GM19372 (cell line): Measurements from ENCODE around the gene SAMD5.
"Not testable (repeated sequence)": the region's sequence is repeated elsewhere in the genome, so short reads cannot be mapped to it uniquely, and the experiment has no call there.

Experiments used
- ATAC-seq: cut with Tn5 transposase; IDR thresholded peaks from one replicate; pipeline ENCODE4 v1.9.1; 2021; ENCODE audit warnings: mild to moderate bottlenecking, low read depth, moderate library complexity; ENCODE audit not compliant: unreplicated experiment

Gene SAMD5

DNA sequence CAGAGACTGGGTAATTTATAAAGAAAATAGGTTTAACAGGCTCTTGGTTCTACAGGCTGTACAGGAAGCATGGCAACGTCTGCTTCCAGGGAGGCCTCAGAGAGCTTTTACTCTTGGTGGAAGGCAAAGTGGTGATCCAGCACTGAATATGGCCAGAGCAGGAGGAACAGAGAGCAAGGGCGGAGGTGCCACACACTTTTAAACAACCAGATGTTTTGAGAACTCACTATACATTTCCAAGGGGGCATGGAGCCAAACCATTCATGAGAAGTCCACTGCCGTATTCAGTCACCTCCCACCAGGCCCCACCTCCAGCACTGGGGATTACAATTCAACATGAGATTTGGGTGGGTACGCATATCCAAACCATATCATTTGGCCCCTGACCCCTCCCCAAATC lies 18.7 kb downstream of the SAMD5 start:
- ATAC-seq: no peak

DNA sequence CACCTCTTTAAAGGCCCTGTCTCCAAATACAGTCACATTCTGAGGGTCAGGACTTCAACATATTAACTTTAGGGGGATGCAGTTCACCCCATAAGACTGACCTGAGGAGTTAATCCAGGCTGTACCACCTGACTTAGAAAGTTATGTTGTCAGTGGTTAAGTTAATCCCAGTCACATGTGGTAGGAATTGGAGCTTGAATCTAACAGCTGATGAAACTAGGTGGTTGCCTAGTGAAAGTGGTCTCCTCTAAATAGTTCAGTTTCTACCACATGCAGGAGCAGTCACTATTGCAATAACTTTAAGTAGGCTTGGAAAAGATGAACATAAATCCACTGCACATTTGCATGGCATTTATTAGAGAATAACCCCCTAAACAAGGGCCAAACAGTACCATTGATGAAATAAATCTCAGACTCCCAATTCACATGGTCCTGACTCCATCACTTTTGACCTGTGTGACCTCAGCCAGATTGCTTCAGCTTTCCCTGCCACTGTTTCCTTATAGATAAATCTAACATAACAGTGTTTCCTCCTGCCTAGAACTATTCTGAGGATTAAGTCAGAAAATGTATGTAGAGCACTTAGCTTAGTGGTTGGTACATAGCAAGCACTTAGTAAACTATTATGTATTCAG lies 20.1 kb downstream of the SAMD5 start:
- no peak for ATAC-seq

DNA sequence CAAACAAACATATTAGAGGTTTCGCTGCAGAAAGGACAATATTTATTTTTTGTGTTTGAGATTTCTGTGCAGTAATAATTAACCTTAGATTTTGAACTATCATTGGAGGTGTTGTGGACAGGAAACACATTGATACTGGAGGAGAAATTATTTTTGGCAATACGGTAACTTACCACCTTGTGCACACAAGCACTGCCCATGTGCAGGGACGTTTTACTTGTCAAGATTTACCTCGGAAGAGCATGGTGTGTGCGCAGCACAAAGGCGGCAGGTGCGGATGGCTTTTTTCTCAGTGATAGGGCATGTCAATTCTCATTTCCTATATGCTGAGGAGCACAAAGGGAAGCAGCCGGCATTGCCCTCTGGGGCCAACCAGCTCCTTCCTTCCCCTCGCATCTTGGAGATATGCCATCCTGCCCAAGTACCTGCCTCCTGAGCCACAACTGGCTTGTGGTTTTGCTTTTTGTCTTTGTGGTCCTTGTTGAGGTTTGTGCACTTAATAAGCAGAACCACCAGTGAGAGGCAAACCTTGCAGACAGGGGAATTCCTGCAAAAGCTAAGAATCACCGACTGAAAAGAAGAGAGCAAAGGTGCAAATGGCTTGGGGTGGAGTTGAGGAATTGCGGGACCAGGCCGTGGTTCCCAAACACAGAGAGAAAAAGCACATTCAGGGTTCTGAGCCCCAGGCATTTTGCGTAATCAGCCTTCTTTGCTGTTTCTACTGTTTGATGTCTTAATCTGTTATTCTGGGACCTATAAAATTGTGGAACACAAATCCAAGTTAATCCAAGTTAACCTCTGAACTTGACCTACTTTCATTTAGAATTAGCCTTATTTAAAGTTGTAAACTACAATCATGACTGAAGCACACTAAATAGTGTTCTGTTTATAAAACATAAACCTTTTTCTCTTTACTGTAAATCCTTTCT lies 21.9 kb downstream of the SAMD5 start:
- ATAC-seq: no peak

DNA sequence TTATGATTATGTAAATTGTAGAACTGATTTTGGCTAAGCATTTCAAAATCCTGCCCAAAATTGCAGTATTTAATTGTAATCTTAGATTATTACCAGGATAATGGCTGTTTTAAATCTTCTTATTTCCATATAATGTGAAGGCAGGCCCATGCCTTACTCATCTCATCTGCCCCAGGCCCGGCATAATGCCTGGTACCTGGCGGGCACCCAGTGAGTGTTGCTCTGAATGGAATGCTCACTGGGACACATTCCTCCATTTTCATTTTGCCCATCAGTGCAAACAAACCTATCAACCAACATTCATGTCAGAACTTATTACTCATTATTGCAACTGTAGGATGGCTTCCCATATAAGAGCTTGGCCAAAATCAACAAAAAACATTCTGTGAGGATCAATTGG lies 22.8 kb downstream of the SAMD5 start:
- ATAC-seq: no peak

DNA sequence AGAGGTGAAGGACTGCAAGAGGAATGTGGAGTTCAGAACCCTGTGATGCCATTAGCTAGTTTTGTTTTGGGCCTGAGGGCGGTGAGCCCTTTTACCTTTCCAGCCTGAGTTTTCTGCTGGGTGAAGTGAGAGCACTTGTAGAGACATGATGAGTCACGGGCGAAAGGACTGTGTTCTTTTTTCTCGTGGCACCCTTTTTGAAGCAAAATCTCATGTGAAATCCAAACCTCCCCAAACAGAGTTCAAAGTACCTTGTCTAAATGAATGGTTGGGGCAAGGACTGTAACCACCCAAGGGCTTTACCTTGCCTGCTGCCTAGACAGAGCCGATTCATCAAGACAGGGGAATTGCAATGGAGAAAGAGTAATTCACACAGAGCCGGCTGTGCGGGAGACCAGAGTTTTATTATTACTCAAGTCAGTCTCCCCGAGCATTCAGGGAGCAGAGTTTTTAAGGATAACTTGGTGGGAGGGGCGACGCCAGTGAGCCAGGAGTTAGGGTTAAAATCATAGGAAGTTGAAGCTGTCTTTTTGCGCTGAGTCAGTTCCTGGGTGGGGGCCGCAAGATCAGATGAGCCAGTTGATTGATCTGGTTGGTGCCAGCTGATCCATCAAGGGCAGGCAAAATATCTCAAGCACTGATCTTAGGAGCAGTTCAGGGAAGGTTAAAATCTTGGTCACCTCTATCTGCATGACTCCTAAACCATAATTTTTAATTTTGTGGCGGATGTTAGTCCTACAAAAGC lies 25.8 kb downstream of the SAMD5 start:
- ATAC-seq: no peak

DNA sequence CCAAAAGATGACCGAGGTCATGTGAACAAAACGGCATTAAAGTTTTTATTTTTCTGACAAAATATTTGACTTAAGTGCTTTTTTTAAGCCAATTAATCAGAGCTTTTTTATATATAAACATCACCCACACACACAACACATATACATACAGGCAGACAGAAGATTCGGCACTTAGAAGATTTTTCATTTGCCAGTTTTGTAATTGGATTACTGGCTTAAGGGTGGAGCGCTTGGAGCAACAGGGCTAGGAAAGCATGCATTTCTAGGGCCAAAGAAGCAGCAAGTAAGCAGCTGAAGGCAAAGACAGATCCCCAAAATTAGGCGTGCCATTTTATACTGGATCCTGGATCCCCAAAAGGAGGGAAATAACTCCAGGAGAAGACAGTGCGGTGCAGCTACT lies 30.3 kb downstream of the SAMD5 start:
- no peak for ATAC-seq

DNA sequence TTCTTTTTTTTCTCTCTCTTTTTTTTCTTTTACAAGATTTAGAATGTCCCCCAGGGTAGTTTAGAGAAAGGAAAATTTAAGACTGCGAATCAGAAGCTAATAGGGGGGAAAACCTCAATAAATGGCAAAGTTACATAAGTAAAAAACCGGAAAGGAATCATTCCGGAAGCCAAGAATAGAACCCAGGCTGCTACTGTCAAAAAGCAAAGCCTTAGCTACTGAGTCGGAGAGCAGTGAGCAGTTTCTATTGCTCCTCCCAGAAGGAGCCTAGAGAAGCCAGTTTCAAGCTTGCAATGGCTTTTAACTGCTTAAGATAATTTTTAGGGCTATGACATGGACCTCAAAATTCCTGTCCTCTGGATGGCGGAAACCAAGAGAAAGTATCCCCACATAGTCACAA lies 31.6 kb downstream of the SAMD5 start:
- no peak for ATAC-seq

DNA sequence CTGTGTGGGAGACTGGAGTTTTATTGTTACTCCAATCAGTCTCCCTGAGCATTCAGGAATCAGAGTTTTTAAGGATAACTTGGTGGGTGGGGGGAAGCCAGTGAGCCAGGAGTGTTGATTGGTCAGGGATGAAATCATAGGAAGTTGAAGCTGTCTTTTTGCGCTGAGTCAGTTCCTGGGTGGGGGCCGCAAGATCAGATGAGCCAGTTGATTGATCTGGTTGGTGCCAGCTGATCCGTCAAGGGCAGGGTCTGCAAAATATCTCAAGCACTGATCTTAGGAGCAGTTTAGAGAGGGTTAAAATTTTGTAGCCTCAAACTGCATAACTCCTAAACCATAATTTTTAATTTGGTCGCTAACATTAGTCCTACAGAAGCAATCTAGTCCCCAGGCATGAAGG lies 33.9 kb downstream of the SAMD5 start:
- ATAC-seq: not testable (repeated sequence)

DNA sequence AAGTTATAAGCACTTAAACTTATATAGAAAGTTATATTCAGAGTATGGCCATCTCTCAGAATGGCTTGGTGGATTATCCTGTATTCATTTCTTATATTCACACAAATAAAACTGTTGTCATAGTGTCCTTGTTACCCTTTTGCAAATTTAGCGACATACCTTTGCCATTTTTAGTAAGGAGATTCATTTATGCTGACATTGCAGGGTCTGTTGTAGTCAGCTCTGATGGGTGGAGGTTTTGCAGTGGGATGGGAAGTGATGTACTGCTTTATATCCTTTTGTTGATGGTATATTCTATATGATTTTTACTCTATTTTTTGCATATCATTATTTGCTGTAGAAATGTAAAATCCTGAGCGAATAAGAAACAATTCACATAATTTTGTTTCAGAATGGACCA lies 35.9 kb downstream of the SAMD5 start:
- ATAC-seq: no peak

DNA sequence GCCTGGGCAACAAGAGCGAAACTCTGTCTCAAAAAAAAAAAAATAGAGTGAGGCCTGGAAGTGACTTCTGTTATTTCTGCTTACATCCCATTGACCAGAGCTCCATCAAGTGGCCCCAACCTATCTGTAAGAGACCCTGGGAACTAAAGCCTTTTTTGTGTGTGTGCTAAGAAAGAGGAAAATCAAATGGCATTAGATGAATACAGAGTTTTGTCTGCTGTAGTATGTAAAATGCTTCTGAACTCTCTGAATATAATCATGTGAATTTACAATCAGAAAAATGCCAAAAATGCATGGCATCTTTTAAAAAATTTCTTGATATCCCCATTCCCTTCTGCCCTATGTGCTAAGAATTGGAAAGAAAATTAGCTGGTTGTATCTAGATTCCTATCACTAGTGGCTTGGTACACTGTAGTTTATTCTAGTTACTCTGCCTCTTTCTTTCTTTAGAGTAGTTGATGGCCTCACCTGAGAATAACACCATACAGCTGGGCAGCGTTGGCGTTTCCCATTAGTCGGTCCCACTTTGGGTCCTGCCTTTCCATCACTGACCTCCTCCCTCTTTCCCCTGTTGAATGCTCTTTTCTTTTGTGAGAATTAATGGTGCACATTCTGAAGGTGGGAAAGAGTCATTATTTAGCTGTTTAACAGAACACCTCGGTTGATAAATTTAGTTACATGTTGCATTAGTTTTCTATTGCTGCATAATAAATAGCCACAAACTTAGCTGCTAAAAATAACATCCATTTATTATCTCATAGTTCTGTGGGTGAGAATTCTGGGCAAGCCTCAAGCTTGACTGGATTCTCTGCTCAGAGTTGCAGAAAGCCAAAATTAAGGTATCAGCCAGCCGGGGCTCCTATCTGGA lies 38.2 kb downstream of the SAMD5 start:
- ATAC-seq: no peak

DNA sequence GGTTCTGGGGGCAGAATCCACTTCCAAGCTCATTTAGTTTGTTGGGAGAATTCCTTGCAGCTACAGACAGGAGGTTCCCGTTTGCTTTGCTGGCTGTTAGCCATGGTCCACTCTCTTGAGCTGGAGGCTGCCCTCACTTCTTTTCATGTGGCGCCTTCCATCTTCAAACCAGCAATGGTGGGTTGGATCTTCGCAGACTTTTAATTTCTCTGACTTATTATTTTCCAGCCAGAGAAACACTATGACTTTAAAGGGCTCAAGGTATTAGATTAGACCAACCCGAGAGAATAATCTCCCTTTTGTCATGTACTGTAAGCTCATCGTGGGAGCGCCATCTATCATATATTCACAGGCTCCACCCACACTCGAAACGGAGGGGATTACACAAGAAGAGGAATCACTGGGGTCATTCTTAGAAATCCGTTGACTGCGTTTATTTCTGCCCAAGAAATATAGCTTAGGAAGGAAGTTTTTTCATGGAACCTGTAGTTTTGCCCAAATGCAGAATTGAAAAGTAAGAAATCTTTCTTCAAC lies 38.9 kb downstream of the SAMD5 start:
- no peak for ATAC-seq

DNA sequence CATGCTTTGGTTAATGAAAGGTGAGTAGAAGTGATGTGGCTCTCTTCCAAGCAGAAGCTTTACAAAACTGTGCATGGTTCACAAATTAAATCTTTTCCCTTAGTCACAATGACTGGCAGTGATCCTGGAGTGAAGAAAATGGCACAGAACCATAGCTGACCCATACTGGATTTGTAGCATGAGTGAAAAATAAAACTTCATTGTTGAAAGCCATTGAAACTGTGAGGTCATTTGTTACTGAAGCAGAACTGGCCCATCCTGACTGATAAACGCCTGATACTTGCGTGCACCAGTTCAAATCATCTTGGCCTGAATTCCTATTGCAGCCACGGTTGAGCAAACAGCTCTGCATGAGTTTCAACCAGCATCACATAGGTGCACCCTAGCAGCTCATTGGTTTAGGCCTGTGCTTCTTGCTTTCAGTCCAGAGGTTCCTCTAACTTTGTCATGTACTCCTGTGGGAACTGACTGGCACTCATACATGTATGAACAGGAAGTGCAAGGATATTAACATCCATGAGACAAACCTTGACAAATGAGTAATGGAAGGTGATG lies 40.5 kb downstream of the SAMD5 start:
- ATAC-seq: no peak

DNA sequence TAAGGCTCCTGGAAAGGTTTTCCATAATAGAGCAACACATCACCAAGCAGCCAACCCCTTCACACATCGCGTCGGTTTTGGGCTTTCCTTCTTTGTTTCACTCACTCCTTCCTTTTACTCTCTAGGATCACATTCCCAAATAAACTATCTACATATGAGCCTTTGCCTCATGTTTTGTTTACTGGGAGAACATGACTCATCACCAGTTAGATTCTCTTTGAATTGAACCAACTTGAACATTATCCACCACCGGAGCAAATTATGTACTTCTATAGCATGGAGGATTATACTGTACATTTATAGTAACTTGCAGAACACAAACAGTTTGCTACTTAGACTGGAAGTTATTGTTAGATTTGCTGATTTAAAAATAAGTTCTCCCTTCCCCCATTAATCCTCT lies 41.0 kb downstream of the SAMD5 start:
- ATAC-seq: no peak

DNA sequence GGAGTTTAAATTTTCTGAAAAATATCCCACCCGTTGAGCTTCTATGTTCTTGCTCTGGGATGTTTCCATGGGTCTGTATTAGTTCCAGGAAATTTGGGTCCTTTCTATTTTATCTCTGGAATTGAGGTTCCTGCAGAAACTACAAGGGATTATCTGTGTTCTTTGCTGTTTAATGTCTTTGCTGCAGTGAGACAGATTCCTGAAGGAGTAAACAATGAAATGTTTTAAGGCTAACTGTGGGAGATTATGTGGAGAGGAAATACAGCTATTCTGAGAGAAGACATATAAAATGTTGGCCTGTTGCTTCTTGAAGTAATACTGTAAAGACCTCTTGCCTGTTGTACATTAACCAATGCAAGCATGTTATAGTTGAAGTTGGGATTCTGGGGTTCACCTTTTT lies 43.5 kb downstream of the SAMD5 start:
- ATAC-seq: no peak

DNA sequence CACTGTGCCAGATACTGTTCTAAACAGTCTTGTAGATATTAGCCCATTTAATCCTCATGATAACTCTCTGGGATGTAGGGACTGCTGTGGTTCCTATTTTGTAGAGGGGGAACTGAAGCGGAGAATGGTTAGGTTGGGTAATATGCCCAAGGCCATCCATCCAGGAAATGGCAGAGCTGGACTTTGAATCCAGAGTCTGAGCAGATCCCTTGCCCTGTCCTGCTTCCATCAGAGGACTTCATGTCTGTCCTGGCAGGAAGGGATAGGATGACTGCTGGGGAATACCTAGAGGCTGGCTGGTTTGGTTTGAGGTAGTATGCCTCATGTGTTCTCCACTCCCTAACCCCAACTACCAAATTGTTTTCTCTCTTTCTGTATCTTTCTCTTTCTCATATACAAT lies 44.6 kb downstream of the SAMD5 start:
- no peak for ATAC-seq

DNA sequence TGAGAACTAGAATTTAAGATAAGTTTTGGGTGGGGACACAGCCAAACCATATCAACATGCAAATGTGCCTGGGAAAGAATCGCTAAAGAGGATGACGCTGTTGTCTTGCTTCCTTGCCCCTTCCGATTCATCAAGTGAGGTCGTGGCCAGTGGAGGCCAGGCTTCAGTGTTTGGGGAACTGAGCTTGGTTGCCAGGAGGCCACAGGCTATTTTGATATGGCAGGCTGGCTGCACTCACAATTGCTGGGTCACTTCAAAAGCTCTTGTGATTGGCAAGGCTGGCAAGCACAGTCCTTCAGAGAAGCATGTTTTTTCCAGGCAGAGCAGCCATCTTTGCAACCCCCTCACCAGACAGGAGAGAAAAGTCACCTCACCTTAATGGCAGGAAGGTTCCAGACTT lies 45.8 kb downstream of the SAMD5 start:
- no peak for ATAC-seq

DNA sequence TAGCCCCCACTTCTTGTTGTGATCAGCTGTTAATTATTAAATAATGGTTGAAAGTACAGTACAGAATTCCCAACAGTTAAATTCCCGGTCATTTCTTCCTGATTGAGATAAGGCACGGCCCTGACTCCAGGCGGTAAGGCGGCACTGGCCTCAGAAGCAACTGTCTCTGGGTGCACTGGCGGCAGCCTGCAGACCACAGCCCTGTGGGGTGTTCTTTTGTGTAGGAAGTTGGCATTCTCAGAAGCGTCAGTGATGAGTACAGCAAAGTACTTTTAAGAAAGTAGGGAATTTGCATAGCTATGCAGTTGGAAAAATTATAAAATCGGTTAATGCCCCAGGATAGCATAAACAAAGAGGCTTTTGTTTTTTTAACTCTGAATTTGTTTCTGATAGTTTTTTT lies 50.5 kb downstream of the SAMD5 start:
- no peak for ATAC-seq

DNA sequence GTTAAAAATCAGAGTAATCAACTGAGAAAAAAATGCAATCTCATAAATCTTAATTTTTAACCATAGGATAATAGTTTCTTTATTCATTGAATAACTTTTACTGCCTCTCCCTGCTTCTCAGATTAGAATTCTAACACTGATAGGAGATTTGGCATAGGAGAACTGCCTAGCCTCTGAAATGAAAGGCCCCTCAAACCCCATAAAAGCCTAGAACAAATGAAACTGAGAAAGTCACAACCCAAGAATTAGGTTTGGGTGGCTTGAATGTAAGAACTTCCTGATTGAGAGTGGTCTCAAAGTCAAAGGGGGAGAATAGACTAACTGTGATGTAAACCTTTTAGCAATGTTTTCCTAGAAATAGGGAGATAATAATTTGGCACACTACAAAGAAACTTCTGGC lies 52.2 kb downstream of the SAMD5 start:
- no peak for ATAC-seq

DNA sequence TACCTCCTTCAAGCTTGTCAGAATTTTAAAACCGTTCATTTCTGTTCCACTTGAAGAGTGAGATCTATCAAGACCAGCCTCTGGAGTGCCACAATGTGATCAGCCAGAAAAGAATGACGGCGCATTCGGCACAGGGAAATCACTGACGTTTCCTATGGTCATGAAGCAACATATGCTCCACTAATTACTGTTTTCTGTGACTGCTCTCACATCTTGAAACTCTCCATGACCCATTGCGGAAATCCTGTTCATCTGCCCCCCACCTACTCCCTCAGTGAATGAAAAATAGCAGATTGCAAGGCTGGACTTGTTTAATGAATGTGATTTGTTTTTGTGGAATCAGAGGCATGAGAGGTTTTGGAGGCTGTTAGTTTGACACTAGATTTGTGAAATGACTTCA lies 53.2 kb downstream of the SAMD5 start:
- no peak for ATAC-seq

DNA sequence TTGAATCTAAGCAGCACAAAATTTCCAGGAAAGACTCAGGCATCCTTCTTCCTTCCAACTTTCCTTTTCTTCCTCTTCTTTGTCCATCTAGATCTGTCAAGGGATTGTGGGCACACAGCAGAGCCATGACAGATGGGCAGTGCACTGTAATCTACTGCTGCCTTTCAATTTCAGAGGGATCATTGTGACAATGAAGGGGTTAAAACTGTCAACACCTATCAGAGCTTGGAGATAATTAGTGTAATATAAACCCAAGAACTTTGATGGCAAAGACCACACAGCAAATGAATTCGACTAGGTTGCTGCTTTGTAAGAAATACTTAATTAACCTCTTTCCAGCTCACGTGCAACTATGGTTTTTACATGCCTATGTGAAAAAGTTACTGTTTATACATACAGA lies 55.0 kb downstream of the SAMD5 start:
- ATAC-seq: no peak
